HCT116 (cell line): ENCODE results near the gene MRPS5. TPM values are rescaled to one million over a fixed set of nuclear protein-coding genes. Genes with fewer than 3 reads are reported as not detected.

ENCODE experiments used
- ATAC-seq: fragments of 200-7000 bp; cut with Tn5 transposase; 2 replicates; pipeline ENCODE4 v1.9.1; 2020; ENCODE audit warnings: mild to moderate bottlenecking, moderate library complexity
- BruUV-seq: library from RNA; stranded (reverse); fragments of 400-500 nt; replicated peaks from 2 replicates; lab custom pipeline; 2021; lab: Mats Ljungman, UMichigan
- CTCF ChIA-PET: fragments of 300-600 bp; sonication (Branson Sonifier 250); formaldehyde crosslinking; loops from one replicate; lab custom pipeline; 2021; ENCODE audit warnings: antibody characterized with exemption; lab: Charles Lee
- POLR2A ChIA-PET: fragments of 300-600, 350-600 bp; sonication (Branson Sonifier 250); formaldehyde crosslinking; loops from one replicate; lab custom pipeline; 2021; ENCODE audit warnings: antibody characterized with exemption; lab: Charles Lee
- RAD21 ChIA-PET, 2 experiments: fragments of 300-600 bp; sonication (Branson Sonifier 250); formaldehyde crosslinking; loops; one replicate each; lab custom pipeline; 2023; ENCODE audit warnings: low total read pairs in 2 of 2; ENCODE audit not compliant: uncharacterized antibody in 2 of 2, unreplicated experiment in 2 of 2, low non-redundant PET in 1 of 2; lab: Charles Lee
- DNase-seq: peaks from one replicate; pipeline ENCODE4 v3.0.0-alpha.2; 2010; ENCODE audit warnings: low read depth, low spot score
- H2AFZ ChIP-seq: fragments of 200-600 bp; shearing (Covaris generic), sonication (generic); 2 replicates; pipeline ENCODE4 v1.6.1; 2017; ENCODE audit warnings: low read depth, mixed run types, mixed read lengths, antibody characterized with exemption, low read length; ENCODE audit not compliant: poor library complexity, severe bottlenecking
- H3K27ac ChIP-seq: 2 replicates; pipeline ENCODE4 v1.5.1; 2012; ENCODE audit warnings: low read depth, low read length
- H3K27me3 ChIP-seq: fragments of 200-600 bp; sonication (generic); 2 replicates; pipeline ENCODE4 v1.6.1; 2016; ENCODE audit warnings: mixed run types, low read length, mixed read lengths; ENCODE audit not compliant: insufficient read depth
- H3K36me3 ChIP-seq, 2 experiments: fragments of 200-500 bp in 1 of 2; fragments of 200-600 bp in 1 of 2; sonication (Bioruptor generic) in 1 of 2; sonication (generic) in 1 of 2; 2 replicates each; pipeline versions ENCODE4 v1.5.1 to v1.6.1; 2014 to 2016; ENCODE audit warnings: low read length in 2 of 2, inconsistent platforms in 1 of 2, mixed read lengths in 1 of 2, mixed run types in 1 of 2; ENCODE audit not compliant: insufficient read depth in 2 of 2, control insufficient read depth in 1 of 2
- H3K4me1 ChIP-seq, 2 experiments: fragments of 200-600 bp in 1 of 2; sonication (generic) in 1 of 2; 2 replicates each; pipeline versions ENCODE4 v1.5.1 to v1.6.1; 2012 to 2017; ENCODE audit warnings: low read length in 2 of 2, inconsistent platforms in 1 of 2, mild to moderate bottlenecking in 1 of 2, mixed read lengths in 1 of 2, mixed run types in 1 of 2, moderate library complexity in 1 of 2; ENCODE audit not compliant: insufficient read depth in 2 of 2, control insufficient read depth in 1 of 2
- H3K4me2 ChIP-seq: fragments of 200-600 bp; sonication (generic); 2 replicates; pipeline ENCODE4 v1.6.1; 2017; ENCODE audit warnings: mixed run types, low read length, mixed read lengths
- H3K4me3 ChIP-seq, 2 experiments: fragments of 200-600 bp in 1 of 2; sonication (generic) in 1 of 2; replicated peaks in 1 of 2; 2 replicates each; pipeline ENCODE4 v1.5.1; 2011 to 2016; ENCODE audit warnings: low read length in 2 of 2, control low read depth in 1 of 2, low read depth in 1 of 2, mild to moderate bottlenecking in 1 of 2, mixed read lengths in 1 of 2, mixed run types in 1 of 2
- H3K79me2 ChIP-seq: fragments of 200-600 bp; sonication (generic); 2 replicates; pipeline ENCODE4 v1.6.1; 2017; ENCODE audit warnings: mild to moderate bottlenecking, mixed run types, low read length, moderate library complexity, mixed read lengths; ENCODE audit not compliant: insufficient read depth
- H3K9ac ChIP-seq: fragments of 200-600 bp; sonication (generic); 2 replicates; pipeline ENCODE4 v1.6.1; 2016; ENCODE audit warnings: low read length, mixed read lengths
- H3K9me2 ChIP-seq: fragments of 200-600 bp; sonication (generic), shearing (Covaris generic); 2 replicates; pipeline ENCODE4 v1.6.1; 2017; ENCODE audit warnings: mixed run types, mild to moderate bottlenecking, moderate library complexity; ENCODE audit not compliant: insufficient read depth
- H3K9me3 ChIP-seq, 2 experiments: fragments of 200-500 bp in 1 of 2; fragments of 200-600 bp in 1 of 2; sonication (Bioruptor generic) in 1 of 2; sonication (generic) in 1 of 2; 2 replicates each; pipeline ENCODE4 v1.6.1; 2014 to 2017; ENCODE audit warnings: low read length in 2 of 2, mixed read lengths in 2 of 2, inconsistent platforms in 1 of 2, low read depth in 1 of 2, mild to moderate bottlenecking in 1 of 2, mixed run types in 1 of 2, moderate library complexity in 1 of 2; ENCODE audit not compliant: control insufficient read depth in 1 of 2, insufficient read depth in 1 of 2
- H4K20me1 ChIP-seq: fragments of 200-600 bp; sonication (generic), shearing (Covaris generic); 2 replicates; pipeline ENCODE4 v1.6.1; 2017; ENCODE audit warnings: mixed run types, mild to moderate bottlenecking, moderate library complexity; ENCODE audit not compliant: insufficient read depth
- CEBPB ChIP-seq: IDR thresholded peaks from 2 replicates; pipeline ENCODE4 v1.6.1; 2012; ENCODE audit warnings: low read depth
- CTCF ChIP-seq, 3 experiments: fragments of 200-600 bp in 1 of 3; sonication (generic) in 1 of 3; IDR thresholded peaks in 2 of 3; conservative IDR thresholded peaks in 1 of 3; 2 replicates each; pipeline ENCODE4 v1.5.1; 2012 to 2017; ENCODE audit warnings: low read depth in 2 of 3, low read length in 2 of 3, antibody characterized with exemption in 1 of 3, borderline replicate concordance in 1 of 3, control low read depth in 1 of 3, mild to moderate bottlenecking in 1 of 3, mixed read lengths in 1 of 3, mixed run types in 1 of 3, moderate library complexity in 1 of 3; ENCODE audit not compliant: insufficient read depth in 1 of 3
- EGR1 ChIP-seq: IDR thresholded peaks from 2 replicates; pipeline ENCODE4 v1.6.1; 2012; ENCODE audit warnings: low read depth
- ELF1 ChIP-seq: IDR thresholded peaks from 2 replicates; pipeline ENCODE4 v1.6.1; 2012; ENCODE audit warnings: low read depth, borderline replicate concordance
- EZH2 ChIP-seq: fragments of 200-600 bp; sonication (generic); IDR thresholded peaks from 2 replicates; pipeline ENCODE4 v1.6.1; 2017; ENCODE audit warnings: antibody characterized with exemption, mixed run types
- RAD21 ChIP-seq: IDR thresholded peaks from 2 replicates; pipeline ENCODE4 v1.6.1; 2012; ENCODE audit warnings: low read depth, mild to moderate bottlenecking
- SIN3A ChIP-seq: IDR thresholded peaks from 2 replicates; pipeline ENCODE4 v1.6.1; 2012; ENCODE audit warnings: low read depth
- SRF ChIP-seq: IDR thresholded peaks from 2 replicates; pipeline ENCODE4 v1.6.1; 2012; ENCODE audit warnings: low read depth
- intact Hi-C: fragments of 100-400 bp; cut with micrococcal nuclease; formaldehyde crosslinking; loops from 2 replicates; pipeline ENCODE4 v1.10.0; 2022
- total RNA-seq: library from RNA; stranded (reverse); gene quantifications from one replicate; pipeline ENCODE4 v1.2.1, GENCODE V29; 2021; ENCODE audit not compliant: unreplicated experiment

The MRPS5 gene
- total RNA-seq, 1 experiment from 2014 or later, result 70.6 TPM

- intact Hi-C loops, result no loop called here
- H3K36me3 ChIP-seq, result no peaks in the 10 kb centered on the region
- H4K20me1 ChIP-seq, result no peaks in the 10 kb centered on the region
- H3K4me3 ChIP-seq, result no peak overlapping the region
- TF ChIP-seq RAD21 (peak; percentile 38; the same call in 1 of the 2 replicates), SRF (no peak), CTCF (IDR thresholded peaks at IDR 0.05 in 2 of 3, conservative IDR thresholded peaks at IDR 0.05 in 1 of 3; ENCODE audit: borderline replicate concordance in 1 of 3, insufficient read depth in 1 of 3, low read depth in 2 of 3, low read length in 2 of 3) (peak; percentile 20 to 37 (median 32); a peak in 3 of 6 replicates)
- H3K9ac ChIP-seq, result no peak overlapping the region
- H3K4me1 ChIP-seq, result peaks cover 0 to 3% of the 10 kb centered on the region in 2 experiments; a peak in 1 of 4 replicates
- DNase-seq, result no peak
- H2AFZ ChIP-seq, result no peak overlapping the region
- no peaks in the 10 kb centered on the region for H3K79me2 ChIP-seq
- no peaks in the 10 kb centered on the region for H3K9me3 ChIP-seq
- ChIA-PET POLR2A (no interaction called here), CTCF (interaction anchor here (0.7 to 3.1 kb wide), 8 partner anchors 9 to 97 kb away, joined by 3 to 30 read pairs (median 4); no protein-coding TSS in a partner anchor), RAD21 (interaction anchor here in 1 of 2 experiments (0.6 to 1.4 kb wide), 2 partner anchors 32 to 67 kb away, joined by 3 read pairs; no protein-coding TSS in a partner anchor)
- peak; percentile 55; the same call in 1 of the 2 replicates for ATAC-seq
- no peak overlapping the region for H3K4me2 ChIP-seq
- no peaks in the 10 kb centered on the region for H3K9me2 ChIP-seq
- no TSS peak for BruUV-seq
- H3K27ac ChIP-seq, result no peak overlapping the region
- peaks cover 12% of the 10 kb centered on the region; the same call in 1 of the 2 replicates for H3K27me3 ChIP-seq
Measured at GRCh38 chr2:95053543-95053942, 68.1 kb downstream of the MRPS5 start.

- H3K79me2 ChIP-seq, result no peaks in the 10 kb centered on the region
- H3K4me1 ChIP-seq, result peaks cover 0 to 3% of the 10 kb centered on the region in 2 experiments; a peak in 1 of 4 replicates
- no peak for TF ChIP-seq CEBPB
- TF ChIP-seq CTCF (IDR thresholded peaks at IDR 0.05 in 2 of 3, conservative IDR thresholded peaks at IDR 0.05 in 1 of 3; ENCODE audit: borderline replicate concordance in 1 of 3, insufficient read depth in 1 of 3, low read depth in 2 of 3, low read length in 2 of 3), result 0 out of 6 replicates have a peak, but pooled peaks of 1 of the 3 experiments have one; percentile 17
- no peak for TF ChIP-seq ELF1
- no peak for TF ChIP-seq SIN3A
- TF ChIP-seq EZH2, result no peak
- TF ChIP-seq EGR1, result no peak
- no peak for TF ChIP-seq RAD21
- TF ChIP-seq, all 23 proteins: peak for 1
- H3K27ac ChIP-seq, result no peak overlapping the region
- H3K9me3 ChIP-seq, result no peaks in the 10 kb centered on the region
- no TSS peak for BruUV-seq
- DNase-seq, result no peak
- intact Hi-C loops, result no loop called here
- no peaks in the 10 kb centered on the region for H3K9me2 ChIP-seq
- no peak overlapping the region for H3K4me3 ChIP-seq
- POLR2A ChIA-PET, result no interaction called here
- no peaks in the 10 kb centered on the region for H4K20me1 ChIP-seq
- no peak overlapping the region for H3K9ac ChIP-seq
- no peak; the same call in 1 of the 2 replicates for ATAC-seq
- H3K36me3 ChIP-seq, result no peaks in the 10 kb centered on the region
- RAD21 ChIA-PET, result interaction anchor here in 1 of 2 experiments (1.4 kb wide), 1 partner anchor 66 kb away, joined by 3 read pairs; no protein-coding TSS in a partner anchor
- H3K4me2 ChIP-seq, result no peak overlapping the region
- CTCF ChIA-PET, result interaction anchor here (1.2 to 3.1 kb wide), 7 partner anchors 10 to 96 kb away, joined by 3 to 30 read pairs (median 4); no protein-coding TSS in a partner anchor
- H3K27me3 ChIP-seq, result peaks cover 12% of the 10 kb centered on the region; the same call in 1 of the 2 replicates
- H2AFZ ChIP-seq, result no peak overlapping the region
Measured at GRCh38 chr2:95052804-95053479, 68.7 kb downstream of the MRPS5 start.
